ENCODE measurements around the gene MTOR.

MTOR gene

GRCh38 chr1:11286735-11287410 lies 24.5 kb upstream of the MTOR start:
- peaks cover 7% of the 10 kb centered on the region for H3K79me2 ChIP-seq
- TF ChIP-seq CTCF (IDR thresholded peaks at IDR 0.05): no peak
- H3K4me2 ChIP-seq (ENCODE audit: low read length): no peak overlapping the region
- H3K4me3 ChIP-seq (ENCODE audit: low read depth, low read length): no peak overlapping the region
- no peaks in the 10 kb centered on the region for H3K9me3 ChIP-seq (ENCODE audit: control insufficient read depth, low read length)
- H3K27ac ChIP-seq: no peak overlapping the region
- no peak overlapping the region for H2AFZ ChIP-seq
- no peak overlapping the region for H3K9ac ChIP-seq
- no peaks in the 10 kb centered on the region for H3K36me3 ChIP-seq (ENCODE audit: control insufficient read depth, insufficient read depth, low read length)
- no peaks in the 10 kb centered on the region for H3K4me1 ChIP-seq
- H3K27me3 ChIP-seq (ENCODE audit: control insufficient read depth, insufficient read depth, low read length): no peaks in the 10 kb centered on the region

- Histone ChIP-seq H3K27me3 (ENCODE audit: control insufficient read depth, insufficient read depth, low read length) (no peaks in the 10 kb centered on the region), H3K9me3 (ENCODE audit: control insufficient read depth, low read length) (no peaks in the 10 kb centered on the region), H3K4me3 (ENCODE audit: low read depth, low read length) (no peak overlapping the region), H3K36me3 (ENCODE audit: control insufficient read depth, insufficient read depth, low read length) (no peaks in the 10 kb centered on the region), H3K27ac (no peak overlapping the region), H3K4me2 (ENCODE audit: low read length) (no peak overlapping the region), H3K4me1 (no peaks in the 10 kb centered on the region), H3K79me2 (peaks cover 7% of the 10 kb centered on the region), H3K9ac (no peak overlapping the region), H2AFZ (no peak overlapping the region)
- TF ChIP-seq CTCF (IDR thresholded peaks at IDR 0.05): no peak
Measured at GRCh38 chr1:11285883-11286734, 23.8 kb upstream of the MTOR start.

- H3K4me1 ChIP-seq: no peaks in the 10 kb centered on the region
- H3K36me3 ChIP-seq (ENCODE audit: control insufficient read depth, insufficient read depth, low read length): no peaks in the 10 kb centered on the region
- no peak overlapping the region for H3K4me3 ChIP-seq (ENCODE audit: low read depth, low read length)
- H3K9me3 ChIP-seq (ENCODE audit: control insufficient read depth, low read length): no peaks in the 10 kb centered on the region
- no peak overlapping the region for H3K9ac ChIP-seq
- H3K4me2 ChIP-seq (ENCODE audit: low read length): no peak overlapping the region
- peaks cover 7% of the 10 kb centered on the region for H3K79me2 ChIP-seq
- no peak overlapping the region for H3K27ac ChIP-seq
- H2AFZ ChIP-seq: no peak overlapping the region
- TF ChIP-seq CTCF (IDR thresholded peaks at IDR 0.05): no peak
- H3K27me3 ChIP-seq (ENCODE audit: control insufficient read depth, insufficient read depth, low read length): no peaks in the 10 kb centered on the region
Measured at GRCh38 chr1:11284784-11285183, 22.4 kb upstream of the MTOR start.

GRCh38 chr1:11283151-11283550 lies 20.8 kb upstream of the MTOR start:
- H3K27me3 ChIP-seq (ENCODE audit: control insufficient read depth, insufficient read depth, low read length): no peaks in the 10 kb centered on the region
- H3K4me1 ChIP-seq: no peaks in the 10 kb centered on the region
- H3K9ac ChIP-seq: no peak overlapping the region
- no peak overlapping the region for H3K4me2 ChIP-seq (ENCODE audit: low read length)
- no peak overlapping the region for H3K27ac ChIP-seq
- no peaks in the 10 kb centered on the region for H3K36me3 ChIP-seq (ENCODE audit: control insufficient read depth, insufficient read depth, low read length)
- H2AFZ ChIP-seq: no peak overlapping the region
- no peak overlapping the region for H3K4me3 ChIP-seq (ENCODE audit: low read depth, low read length)
- H3K9me3 ChIP-seq (ENCODE audit: control insufficient read depth, low read length): no peaks in the 10 kb centered on the region
- H3K79me2 ChIP-seq: peaks cover 7% of the 10 kb centered on the region
- TF ChIP-seq CTCF (IDR thresholded peaks at IDR 0.05): no peak

Data from parathyroid adenoma (tissue), 2 donors.